Type B pancreatic cell (in vitro differentiated cells): ENCODE data around the gene MUC3A. TPM values are rescaled to one million over a fixed set of nuclear protein-coding genes. Genes with fewer than 3 reads are reported as not detected.

Experiments
- DNase-seq: peaks from one replicate; pipeline ENCODE4 v3.0.0; 2021; ENCODE audit warnings: mixed read lengths; ENCODE audit not compliant: unreplicated experiment; ENCODE audit errors: extremely low spot score
- H3K27ac Mint-ChIP-seq: 2 replicates; pipeline ENCODE4 v1.8.0; 2021; ENCODE audit warnings: mild to moderate bottlenecking, mixed read lengths
- H3K27me3 Mint-ChIP-seq: 2 replicates; pipeline ENCODE4 v1.8.0; 2021; ENCODE audit warnings: mixed read lengths
- H3K36me3 Mint-ChIP-seq: 2 replicates; pipeline ENCODE4 v1.8.0; 2021; ENCODE audit warnings: mixed read lengths
- H3K4me1 Mint-ChIP-seq: one replicate; pipeline ENCODE4 v1.8.0; 2021; ENCODE audit warnings: mixed read lengths; ENCODE audit not compliant: unreplicated experiment
- H3K4me3 Mint-ChIP-seq: 2 replicates; pipeline ENCODE4 v1.8.0; 2021; ENCODE audit warnings: mild to moderate bottlenecking, mixed read lengths
- H3K9me3 Mint-ChIP-seq: 2 replicates; pipeline ENCODE4 v1.8.0; 2021; ENCODE audit warnings: mixed read lengths
- CTCF ChIP-seq: fragments of 200-600 bp; sonication (generic); conservative IDR thresholded peaks from 2 replicates; pipeline ENCODE4 v1.5.0; 2021; ENCODE audit warnings: antibody characterized with exemption, mild to moderate bottlenecking
- total RNA-seq: library from RNA; stranded (reverse); gene quantifications from 2 replicates; pipeline ENCODE4 v1.2.1, GENCODE V29; 2021; ENCODE audit warnings: low replicate concordance

The MUC3A gene
- total RNA-seq, 1 donor from 2014 or later, result 8.2 TPM

GRCh38 chr7:100963386-100963785, 14.1 kb downstream of the MUC3A start:
- DNase-seq, result no peak
- no peaks in the 10 kb centered on the region for H3K9me3 Mint-ChIP-seq
- H3K4me1 Mint-ChIP-seq, result peaks cover 7% of the 10 kb centered on the region
- H3K27ac Mint-ChIP-seq, result no peak overlapping the region
- no peak for TF ChIP-seq CTCF
- no peak overlapping the region for H3K4me3 Mint-ChIP-seq
- H3K27me3 Mint-ChIP-seq, result peaks cover 55% of the 10 kb centered on the region
- no peaks in the 10 kb centered on the region for H3K36me3 Mint-ChIP-seq

DNA sequence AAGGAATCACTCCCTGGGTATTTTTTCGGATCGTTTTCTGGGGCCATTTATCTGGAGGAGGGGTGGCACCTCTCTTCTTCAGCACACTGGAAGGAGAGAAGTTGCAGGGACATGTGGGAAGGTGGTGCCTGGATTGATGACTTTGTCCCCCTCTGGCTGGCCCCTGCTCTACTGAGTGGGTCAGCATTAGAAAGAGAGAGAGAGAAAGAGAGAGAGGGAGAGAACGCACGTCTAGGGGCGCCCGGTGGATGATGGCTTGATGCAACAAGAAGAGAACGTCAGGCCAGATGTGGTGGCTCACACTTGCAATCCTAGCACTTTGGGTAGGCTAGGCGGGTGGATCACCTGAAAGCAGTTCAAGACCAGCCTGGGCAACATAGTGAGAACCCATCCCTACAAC, 14.5 kb downstream of the MUC3A start:
- Mint-ChIP-seq H3K27ac (no peak overlapping the region), H3K4me3 (no peak overlapping the region), H3K4me1 (peaks cover 7% of the 10 kb centered on the region), H3K27me3 (peaks cover 60% of the 10 kb centered on the region), H3K36me3 (no peaks in the 10 kb centered on the region), H3K9me3 (no peaks in the 10 kb centered on the region)
- no peak for DNase-seq
- TF ChIP-seq CTCF, result no peak

- Mint-ChIP-seq H3K27me3 (peaks cover 68% of the 10 kb centered on the region), H3K27ac (no peak overlapping the region), H3K9me3 (no peaks in the 10 kb centered on the region), H3K36me3 (no peaks in the 10 kb centered on the region), H3K4me1 (peaks cover 7% of the 10 kb centered on the region), H3K4me3 (no peak overlapping the region)
- TF ChIP-seq CTCF, result no peak
- DNase-seq, result no peak
These were observed 15.3 kb downstream of the MUC3A start for GRCh38 chr7:100964630-100965029.

GRCh38 chr7:100965045-100965722, 15.8 kb downstream of the MUC3A start:
- H3K27ac Mint-ChIP-seq, result peak overlapping the region; percentile 61
- no peak for TF ChIP-seq CTCF
- peaks cover 7% of the 10 kb centered on the region for H3K4me1 Mint-ChIP-seq
- H3K4me3 Mint-ChIP-seq, result peak overlapping the region; percentile 86
- no peak for DNase-seq
- H3K36me3 Mint-ChIP-seq, result no peaks in the 10 kb centered on the region
- H3K9me3 Mint-ChIP-seq, result no peaks in the 10 kb centered on the region
- H3K27me3 Mint-ChIP-seq, result peaks cover 73% of the 10 kb centered on the region

DNA sequence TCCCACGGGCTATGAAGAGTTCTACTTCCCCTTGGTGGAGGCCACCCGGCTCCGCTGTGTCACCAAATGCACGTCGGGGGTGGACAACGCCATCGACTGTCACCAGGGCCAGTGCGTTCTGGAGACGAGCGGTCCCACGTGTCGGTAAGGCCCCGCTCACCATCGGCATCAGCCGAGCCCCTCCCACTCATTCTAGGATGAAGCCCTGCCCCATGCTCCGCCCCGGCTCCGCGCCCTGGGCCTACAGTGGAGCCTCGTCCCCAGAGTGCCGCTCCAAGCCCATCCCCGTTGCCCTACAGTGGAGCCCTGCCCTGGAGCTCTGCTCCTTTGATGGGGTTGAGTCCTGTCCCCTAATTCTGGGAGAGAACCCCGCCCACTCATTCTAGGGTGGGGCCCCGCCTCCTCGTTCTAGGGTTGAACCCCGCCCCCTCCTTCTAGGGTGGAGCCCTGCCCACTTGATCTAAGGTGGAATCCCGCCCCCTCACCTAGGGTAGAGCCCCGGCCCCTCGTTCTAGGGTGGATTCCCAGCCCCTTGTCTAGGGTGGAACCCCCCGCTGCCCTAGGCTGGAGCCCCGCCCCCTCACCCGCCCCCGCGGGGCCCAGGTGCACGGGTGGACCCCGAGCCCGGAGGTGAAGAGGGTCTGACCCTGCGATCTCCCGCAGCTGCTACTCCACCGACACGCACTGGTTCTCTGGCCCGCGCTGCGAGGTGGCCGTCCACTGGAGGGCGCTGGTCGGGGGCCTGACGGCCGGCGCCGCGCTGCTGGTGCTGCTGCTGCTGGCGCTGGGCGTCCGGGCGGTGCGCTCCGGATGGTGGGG, 16.6 kb downstream of the MUC3A start:
- Mint-ChIP-seq H3K4me1 (peaks cover 7% of the 10 kb centered on the region), H3K27me3 (peaks cover 76% of the 10 kb centered on the region), H3K9me3 (no peaks in the 10 kb centered on the region), H3K36me3 (no peaks in the 10 kb centered on the region), H3K4me3 (peak overlapping the region; percentile 86), H3K27ac (peak overlapping the region; percentile 61)
- peak; percentile 98 for TF ChIP-seq CTCF
- peak; percentile 95 for DNase-seq
